GM12891 (cell line): ENCODE data around the gene FBXL17.
"Not testable (repeated sequence)": the region's sequence is repeated elsewhere in the genome, so short reads cannot be mapped to it uniquely, and the experiment has no call there.

Experiments used
- DNase-seq: peaks from one replicate; pipeline ENCODE4 v3.0.0; 2011; ENCODE audit warnings: low spot score; ENCODE audit not compliant: insufficient read length
- FAIRE-seq: peaks from 2 replicates; lab custom pipeline; 2011; peaks lifted over from hg19 to GRCh38; lab: Jason Lieb, UNC
- PAX5 ChIP-seq: IDR thresholded peaks from 2 replicates; pipeline ENCODE4 v1.6.1; 2011; ENCODE audit warnings: low read length, moderate library complexity, mild to moderate bottlenecking; ENCODE audit not compliant: insufficient read depth, severe bottlenecking
- POLR2A ChIP-seq: IDR thresholded peaks from 2 replicates; pipeline ENCODE4 v1.6.1; 2011; ENCODE audit warnings: low read depth, low read length, control low read depth
- POLR2AphosphoS5 ChIP-seq: IDR thresholded peaks from 2 replicates; pipeline ENCODE4 v1.6.1; 2011; ENCODE audit warnings: low read depth, low read length, control low read depth
- POU2F2 ChIP-seq: IDR thresholded peaks from 2 replicates; pipeline ENCODE4 v1.6.1; 2011; ENCODE audit warnings: low read depth, mild to moderate bottlenecking, control low read depth, low read length, moderate library complexity
- SPI1 ChIP-seq: IDR thresholded peaks from 2 replicates; pipeline ENCODE4 v1.6.1; 2011; ENCODE audit warnings: low read depth, low read length, control low read depth
- TAF1 ChIP-seq: IDR thresholded peaks from 2 replicates; pipeline ENCODE4 v1.6.1; 2011; ENCODE audit warnings: low read depth, low read length, control low read depth

FBXL17 gene

DNA sequence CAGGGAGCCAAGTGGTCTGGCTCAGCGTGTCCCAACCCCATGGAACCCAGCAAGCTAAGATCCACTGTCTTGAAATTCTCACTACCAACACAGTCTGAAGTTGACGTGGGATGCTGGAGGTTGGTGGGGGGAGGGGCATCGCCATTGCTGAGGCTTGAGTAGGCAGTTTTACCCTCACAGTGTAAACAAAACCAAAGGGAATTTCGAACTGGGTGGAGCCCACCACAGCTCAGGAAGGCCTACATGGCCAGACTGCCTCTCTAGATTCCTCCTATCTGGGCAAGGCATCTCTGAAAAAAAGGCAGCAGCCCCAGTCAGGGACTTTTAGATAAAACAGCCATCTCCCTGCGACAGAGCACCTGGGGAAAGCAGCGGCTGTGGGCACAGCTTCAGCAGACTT lies 17.1 kb upstream of the FBXL17 start:
- DNase-seq (no peak), FAIRE-seq (no peak)
- TF ChIP-seq PAX5 (no peak), POLR2AphosphoS5 (no peak), POU2F2 (no peak), TAF1 (no peak), SPI1 (no peak), POLR2A (no peak)

DNA sequence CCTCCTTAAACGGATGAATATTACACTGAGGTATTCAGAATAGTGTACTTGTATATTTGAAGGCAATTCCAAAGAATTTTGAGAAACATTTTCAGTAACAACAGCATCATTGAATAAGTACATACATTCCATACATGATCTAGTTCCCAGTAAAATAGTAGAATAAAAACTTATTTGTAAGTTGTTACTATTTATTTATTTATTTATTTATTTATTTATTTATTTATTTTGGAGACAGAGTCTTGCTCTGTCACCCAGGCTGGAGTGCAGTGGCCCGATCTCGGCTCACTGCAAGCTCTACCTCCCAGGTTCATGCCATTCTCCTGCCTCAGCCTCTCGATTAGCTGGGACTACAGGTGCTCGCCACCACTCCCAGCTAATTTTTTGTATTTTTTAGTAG lies 14.9 kb upstream of the FBXL17 start:
- not testable (repeated sequence) for DNase-seq, FAIRE-seq

DNA sequence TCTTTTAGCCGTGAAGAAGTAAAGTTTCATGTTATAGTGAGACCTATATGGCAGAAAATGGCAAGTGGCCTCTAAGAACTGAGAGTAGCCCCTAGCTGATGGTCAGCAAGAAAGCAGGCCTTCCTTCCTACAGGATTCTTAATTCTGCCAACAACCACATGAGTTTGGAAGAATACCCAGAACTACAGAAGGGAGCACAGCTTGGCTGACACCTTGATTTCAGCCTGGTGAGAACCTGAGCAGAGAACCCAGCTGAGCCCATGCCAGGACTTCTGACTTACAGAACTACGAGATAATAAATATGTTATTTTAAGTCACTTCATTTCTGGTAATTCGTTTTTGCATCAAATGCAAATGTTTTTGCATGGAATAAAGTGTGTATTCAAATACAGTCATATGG lies 5.9 kb upstream of the FBXL17 start:
- TF ChIP-seq PAX5 (no peak), POLR2AphosphoS5 (no peak), POU2F2 (no peak), SPI1 (no peak), TAF1 (no peak), POLR2A (no peak)
- FAIRE-seq, result no peak
- no peak for DNase-seq

GRCh38 chr5:108386345-108387061 lies 4.6 kb upstream of the FBXL17 start:
- FAIRE-seq (no peak), DNase-seq (no peak)
- TF ChIP-seq PAX5, result no peak
- no peak for TF ChIP-seq SPI1
- TF ChIP-seq POLR2A, result no peak
- TF ChIP-seq POU2F2, result no peak
- TF ChIP-seq TAF1, result no peak
- TF ChIP-seq POLR2AphosphoS5, result no peak

DNA sequence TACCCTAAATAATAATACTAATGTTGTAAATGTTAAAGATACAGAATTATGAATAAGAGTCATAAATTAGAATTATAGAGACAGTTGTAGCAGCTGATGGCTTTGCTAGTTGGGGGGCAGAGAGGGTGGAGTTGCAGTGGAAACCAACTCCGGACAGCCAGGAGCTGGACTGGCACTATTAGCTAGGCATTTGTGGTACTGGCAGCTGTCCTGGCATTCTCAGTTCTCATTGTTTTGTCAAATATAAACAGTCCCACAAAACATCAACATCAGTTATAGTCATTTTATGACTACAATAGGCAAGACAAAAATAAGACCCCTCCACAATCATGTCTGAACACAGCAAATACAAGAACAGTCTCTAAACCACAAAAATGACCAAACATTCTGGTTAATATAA lies 2.8 kb upstream of the FBXL17 start:
- FAIRE-seq (no peak), DNase-seq (no peak)
- no peak for TF ChIP-seq TAF1
- no peak for TF ChIP-seq POLR2A
- TF ChIP-seq POU2F2, result no peak

- FAIRE-seq, result no peak
- DNase-seq, result no peak
- TF ChIP-seq TAF1 (no peak), SPI1 (0 out of 2 replicates have a peak, but pooled peaks have one; percentile 5)
These were observed 959 bp upstream of the FBXL17 start for GRCh38 chr5:108382784-108383330.

DNA sequence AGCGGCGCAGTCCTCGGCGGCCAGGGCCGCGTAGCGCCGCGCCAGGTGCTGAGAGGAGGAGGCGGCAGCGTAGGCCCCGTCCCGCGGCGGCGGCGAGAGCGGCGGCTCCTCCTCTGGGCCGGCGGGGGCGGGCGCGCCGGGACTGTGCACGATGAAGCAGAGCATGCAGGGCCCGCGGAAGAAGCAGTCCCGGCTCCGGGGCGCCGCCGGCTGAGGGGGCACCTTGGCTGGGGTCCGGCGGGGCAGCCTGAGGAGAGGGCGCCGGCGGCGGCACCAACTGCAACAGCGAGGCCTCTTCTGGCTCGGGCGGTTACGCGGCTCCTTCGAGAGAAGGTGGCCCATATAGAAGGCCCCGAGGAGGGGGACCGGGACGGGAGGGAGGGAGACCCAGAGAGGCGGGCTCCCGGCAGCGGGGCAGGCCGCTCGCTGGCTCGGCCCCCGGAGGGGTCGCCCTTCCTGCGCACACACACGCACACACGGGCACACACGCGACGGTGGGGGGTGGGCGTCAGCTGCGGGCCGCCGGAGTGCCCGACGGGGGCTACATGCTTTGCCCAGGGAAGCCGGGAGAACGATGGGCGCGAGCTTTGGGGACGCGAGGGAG lies 446 bp downstream of the FBXL17 start:
- TF ChIP-seq TAF1, result 0 out of 2 replicates have a peak, but pooled peaks have one; percentile 11
- no peak; the same call in 1 of the 2 replicates for TF ChIP-seq POLR2A
- FAIRE-seq (no peak), DNase-seq (peak; percentile 35)

DNA sequence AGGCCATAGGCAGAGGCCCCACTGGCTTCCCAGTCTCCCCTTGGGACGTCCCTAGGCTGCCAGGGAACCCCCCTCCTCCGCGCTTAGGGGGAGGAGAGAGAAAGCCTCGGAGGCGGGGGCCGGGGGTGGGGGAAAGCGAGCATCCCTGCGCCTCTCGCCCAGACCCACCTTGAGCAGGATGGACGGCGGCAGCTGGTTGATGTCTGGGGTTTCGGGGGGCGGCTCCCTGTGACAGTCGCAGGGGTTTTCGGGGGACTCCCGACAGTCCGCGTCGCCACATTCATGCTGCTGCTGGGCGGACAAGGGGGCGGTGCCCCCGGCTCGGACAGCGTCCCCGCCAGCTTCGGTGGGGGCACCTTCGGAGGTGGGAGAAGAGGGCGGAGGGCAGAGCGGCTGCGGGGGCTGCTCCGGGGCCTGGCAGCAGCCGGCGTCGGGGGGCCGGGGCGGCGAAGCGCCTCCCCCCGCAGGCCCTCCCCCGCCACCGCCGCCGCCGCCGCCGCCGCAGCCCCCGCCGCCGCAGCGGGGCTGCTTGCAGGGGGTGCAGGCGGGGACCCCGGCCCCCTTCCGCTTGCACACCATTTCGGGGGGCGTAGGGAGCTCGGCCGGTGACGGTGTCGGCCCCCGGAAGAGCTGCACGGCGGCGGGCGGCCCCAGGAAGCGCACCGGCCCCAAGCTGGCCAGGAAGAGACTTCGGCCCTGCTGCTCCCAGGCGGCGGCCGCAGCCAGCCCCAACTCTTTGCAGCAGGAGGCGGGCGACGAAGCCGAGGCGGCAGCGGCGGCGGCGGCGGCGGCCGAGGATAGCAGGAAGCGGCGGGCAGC lies 1.2 kb downstream of the FBXL17 start:
- FAIRE-seq (peak; percentile 66), DNase-seq (peak; percentile 24)
- TF ChIP-seq PAX5 (no peak), POLR2AphosphoS5 (peak; percentile 62), SPI1 (no peak), POLR2A (peak; percentile 64), POU2F2 (no peak)

DNA sequence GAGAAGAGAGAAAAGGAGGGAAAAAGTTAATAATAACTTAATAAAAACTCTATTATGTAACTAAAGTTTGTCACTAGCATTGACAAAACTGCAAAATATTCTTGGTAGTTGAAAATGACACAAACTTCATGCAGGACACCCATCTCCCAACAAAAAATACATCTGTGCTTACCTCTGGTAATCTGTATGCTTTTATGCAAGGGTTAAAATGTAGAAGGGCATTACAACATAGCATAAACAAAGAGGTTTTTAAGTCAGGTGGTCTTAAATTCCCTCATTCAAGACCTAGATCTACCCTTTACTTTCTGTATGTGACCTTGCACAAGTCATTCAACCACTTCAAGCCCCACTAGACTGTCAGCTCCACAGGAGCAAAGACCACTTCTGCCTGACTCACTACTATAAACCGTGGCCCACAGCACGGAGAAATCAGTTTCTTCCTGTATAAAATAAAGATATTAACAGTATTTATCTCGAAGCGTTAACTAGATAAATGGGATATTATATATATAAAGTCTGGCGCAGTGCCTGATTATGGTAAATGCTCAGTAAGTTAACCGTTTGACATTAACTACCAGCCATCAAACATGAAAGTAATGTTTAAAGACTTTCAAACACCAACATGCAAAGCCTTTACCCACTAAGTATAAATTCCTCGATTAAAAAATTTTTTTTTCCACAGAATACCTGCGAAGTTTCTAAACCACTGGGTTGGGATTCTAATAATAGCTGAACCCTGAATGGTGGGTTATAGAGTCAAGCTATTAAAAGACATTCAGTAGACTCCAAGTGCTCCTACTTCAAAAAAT lies 2.0 kb downstream of the FBXL17 start:
- FAIRE-seq (peak; percentile 71), DNase-seq (no peak)
- TF ChIP-seq SPI1, result no peak
- no peak for TF ChIP-seq TAF1
- no peak for TF ChIP-seq POLR2A
- TF ChIP-seq POLR2AphosphoS5, result no peak
- no peak for TF ChIP-seq POU2F2
- TF ChIP-seq PAX5, result no peak
